ENCODE data around the gene ZNF444.
"Not testable (repeated sequence)": the region's sequence is repeated elsewhere in the genome, so short reads cannot be mapped to it uniquely, and the experiment has no call there.

GRCh38 chr19:56105831-56106396 is 35.2 kb upstream of the ZNF444 start:
- TF ChIP-seq, protein P1, sequence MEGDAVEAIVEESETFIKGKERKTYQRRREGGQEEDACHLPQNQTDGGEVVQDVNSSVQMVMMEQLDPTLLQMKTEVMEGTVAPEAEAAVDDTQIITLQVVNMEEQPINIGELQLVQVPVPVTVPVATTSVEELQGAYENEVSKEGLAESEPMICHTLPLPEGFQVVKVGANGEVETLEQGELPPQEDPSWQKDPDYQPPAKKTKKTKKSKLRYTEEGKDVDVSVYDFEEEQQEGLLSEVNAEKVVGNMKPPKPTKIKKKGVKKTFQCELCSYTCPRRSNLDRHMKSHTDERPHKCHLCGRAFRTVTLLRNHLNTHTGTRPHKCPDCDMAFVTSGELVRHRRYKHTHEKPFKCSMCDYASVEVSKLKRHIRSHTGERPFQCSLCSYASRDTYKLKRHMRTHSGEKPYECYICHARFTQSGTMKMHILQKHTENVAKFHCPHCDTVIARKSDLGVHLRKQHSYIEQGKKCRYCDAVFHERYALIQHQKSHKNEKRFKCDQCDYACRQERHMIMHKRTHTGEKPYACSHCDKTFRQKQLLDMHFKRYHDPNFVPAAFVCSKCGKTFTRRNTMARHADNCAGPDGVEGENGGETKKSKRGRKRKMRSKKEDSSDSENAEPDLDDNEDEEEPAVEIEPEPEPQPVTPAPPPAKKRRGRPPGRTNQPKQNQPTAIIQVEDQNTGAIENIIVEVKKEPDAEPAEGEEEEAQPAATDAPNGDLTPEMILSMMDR (IDR thresholded peaks at IDR 0.05), result not testable (repeated sequence)
- TF ChIP-seq POLR2A (IDR thresholded peaks at IDR 0.05), result not testable (repeated sequence)
